ENCODE results near the gene HSPB6.
"Not testable (repeated sequence)": the region's sequence is repeated elsewhere in the genome, so short reads cannot be mapped to it uniquely, and the experiment has no call there.

The HSPB6 gene, protein sequence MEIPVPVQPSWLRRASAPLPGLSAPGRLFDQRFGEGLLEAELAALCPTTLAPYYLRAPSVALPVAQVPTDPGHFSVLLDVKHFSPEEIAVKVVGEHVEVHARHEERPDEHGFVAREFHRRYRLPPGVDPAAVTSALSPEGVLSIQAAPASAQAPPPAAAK

DNA sequence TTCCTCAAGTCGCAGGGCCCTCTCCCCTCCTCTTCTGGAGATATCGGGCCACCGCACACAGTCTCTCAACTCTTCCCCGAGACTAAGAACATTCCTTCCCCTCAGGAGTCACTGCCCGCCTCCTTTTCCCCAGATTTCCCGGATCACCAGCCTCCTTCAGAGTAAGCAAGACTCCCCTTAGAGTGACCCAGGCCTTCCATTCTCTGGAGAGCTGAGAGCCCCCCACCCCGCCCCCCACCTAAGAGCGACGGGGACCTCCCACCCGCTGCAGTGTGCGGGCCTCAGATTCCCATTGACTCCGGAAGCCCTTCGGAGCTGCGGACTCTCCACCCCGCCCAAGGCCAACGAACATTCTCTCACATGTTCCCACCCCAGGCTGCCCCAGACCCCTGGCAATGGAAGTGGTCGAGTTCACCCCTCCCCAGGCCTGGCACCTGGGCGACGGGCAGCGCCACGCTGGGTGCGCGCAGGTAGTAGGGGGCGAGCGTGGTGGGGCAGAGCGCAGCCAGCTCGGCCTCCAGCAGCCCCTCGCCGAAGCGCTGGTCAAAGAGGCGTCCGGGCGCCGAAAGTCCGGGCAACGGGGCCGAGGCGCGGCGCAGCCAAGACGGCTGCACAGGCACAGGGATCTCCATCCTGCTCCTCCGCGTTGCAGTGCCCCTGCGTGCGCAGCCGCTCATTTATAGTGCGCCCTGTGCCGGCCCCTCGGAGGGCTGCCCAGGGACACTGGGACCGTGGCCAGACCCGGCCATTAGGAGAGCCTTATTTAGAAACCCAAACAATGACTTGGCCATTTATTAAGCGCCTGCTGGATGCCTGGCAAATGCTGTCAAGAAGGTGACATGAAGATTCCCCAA lies at the start of gene HSPB6:
Gene HSPB6 (minus strand): TSS at position 653 of the 854 bp plus-strand sequence. CDS start 21 bp downstream, at position 632.
- no peak for DNase-seq (ENCODE audit: low read depth in 2 of 2, low spot score in 1 of 2)

DNA sequence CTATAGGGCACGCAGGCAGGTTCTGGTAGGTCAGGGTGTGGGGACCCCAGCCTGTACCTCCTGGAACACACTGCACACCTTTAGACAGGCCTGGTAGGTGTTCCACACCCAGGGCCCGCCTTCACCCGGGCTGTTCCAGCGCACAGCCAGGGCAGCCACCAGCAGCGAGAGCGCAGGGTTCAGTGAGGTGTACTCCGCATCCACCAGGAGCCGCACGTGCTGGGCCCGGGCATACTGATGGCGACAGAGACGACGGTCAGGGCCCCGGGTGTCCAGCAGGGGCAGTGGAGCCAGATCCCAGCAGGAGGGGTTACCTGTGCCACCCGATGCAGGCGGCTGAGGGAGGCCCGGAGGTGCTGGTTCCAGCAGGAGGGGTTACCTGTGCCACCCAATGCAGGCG lies 49.8 kb upstream of the HSPB6 start:
- no peak for DNase-seq (ENCODE audit: low read depth in 2 of 2, low spot score in 1 of 2)

DNA sequence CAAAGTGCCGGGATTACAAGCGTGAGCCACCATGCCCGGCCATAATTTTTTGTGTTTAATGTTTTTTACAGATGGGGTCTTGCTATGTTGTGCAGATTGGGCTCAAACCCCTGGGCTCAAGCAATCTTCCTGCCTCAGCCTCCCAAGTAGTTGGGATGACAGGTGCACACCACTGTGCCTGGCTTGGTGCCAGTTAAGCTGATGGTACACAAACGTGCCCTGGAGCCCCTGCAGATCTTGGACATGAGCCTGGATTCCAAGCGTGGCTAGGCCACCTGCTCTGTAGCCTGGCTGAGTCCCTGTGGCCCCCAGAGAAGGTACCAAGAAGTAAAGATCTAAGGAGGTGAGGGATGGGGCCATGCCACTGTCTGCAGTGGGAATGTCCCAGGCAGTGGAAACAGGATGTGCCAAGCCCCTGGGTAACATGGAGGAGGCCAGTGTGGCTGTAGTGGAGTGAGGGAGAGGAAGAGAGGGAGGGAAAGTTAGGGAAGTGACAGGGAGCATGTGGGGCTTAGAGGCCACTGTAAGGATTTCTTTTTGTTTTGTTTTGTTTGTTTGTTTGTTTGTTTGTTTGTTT lies 48.8 kb upstream of the HSPB6 start:
- DNase-seq (ENCODE audit: low read depth in 2 of 2, low spot score in 1 of 2): no peak

DNA sequence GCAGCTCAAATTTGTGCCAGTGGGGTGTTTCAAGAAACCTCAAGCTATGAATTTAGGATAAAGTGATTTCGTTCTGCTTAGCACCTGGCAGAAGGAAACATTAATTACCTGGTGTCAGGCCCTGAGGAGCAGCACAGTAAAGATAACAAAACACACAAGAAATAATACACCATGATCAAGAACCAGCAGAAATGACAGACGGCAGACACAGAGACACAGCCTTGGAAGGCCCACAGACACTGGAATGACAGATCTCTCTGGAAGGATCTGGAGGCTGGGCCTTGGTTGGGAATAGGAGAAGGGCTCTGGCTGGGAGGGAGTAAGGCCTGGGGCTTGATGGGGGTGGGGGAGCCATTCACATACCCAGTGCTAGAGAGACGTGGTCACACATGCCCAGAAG lies 45.0 kb upstream of the HSPB6 start:
- DNase-seq (ENCODE audit: low read depth in 2 of 2, low spot score in 1 of 2): no peak

DNA sequence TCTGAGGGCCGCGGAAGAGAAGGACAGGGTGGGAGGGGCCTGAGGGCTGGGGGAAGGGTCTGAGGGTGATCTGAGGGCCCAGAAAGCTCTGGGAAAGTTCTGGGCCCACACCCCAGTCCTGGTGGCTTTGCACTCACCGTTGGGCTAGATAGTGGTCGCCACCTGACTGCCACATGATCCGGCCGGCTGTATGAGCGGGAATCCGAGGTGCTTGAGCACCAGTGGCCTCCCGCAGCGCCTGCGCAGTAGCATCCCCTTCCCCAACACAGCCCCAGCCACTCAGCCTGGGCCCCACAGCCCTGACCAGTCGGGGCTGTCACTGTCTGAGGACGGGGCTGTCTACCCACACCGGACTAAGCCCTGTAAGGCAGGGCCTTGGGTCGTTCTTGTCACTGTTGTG lies 40.8 kb upstream of the HSPB6 start:
- DNase-seq (ENCODE audit: low read depth in 2 of 2, low spot score in 1 of 2): no peak

DNA sequence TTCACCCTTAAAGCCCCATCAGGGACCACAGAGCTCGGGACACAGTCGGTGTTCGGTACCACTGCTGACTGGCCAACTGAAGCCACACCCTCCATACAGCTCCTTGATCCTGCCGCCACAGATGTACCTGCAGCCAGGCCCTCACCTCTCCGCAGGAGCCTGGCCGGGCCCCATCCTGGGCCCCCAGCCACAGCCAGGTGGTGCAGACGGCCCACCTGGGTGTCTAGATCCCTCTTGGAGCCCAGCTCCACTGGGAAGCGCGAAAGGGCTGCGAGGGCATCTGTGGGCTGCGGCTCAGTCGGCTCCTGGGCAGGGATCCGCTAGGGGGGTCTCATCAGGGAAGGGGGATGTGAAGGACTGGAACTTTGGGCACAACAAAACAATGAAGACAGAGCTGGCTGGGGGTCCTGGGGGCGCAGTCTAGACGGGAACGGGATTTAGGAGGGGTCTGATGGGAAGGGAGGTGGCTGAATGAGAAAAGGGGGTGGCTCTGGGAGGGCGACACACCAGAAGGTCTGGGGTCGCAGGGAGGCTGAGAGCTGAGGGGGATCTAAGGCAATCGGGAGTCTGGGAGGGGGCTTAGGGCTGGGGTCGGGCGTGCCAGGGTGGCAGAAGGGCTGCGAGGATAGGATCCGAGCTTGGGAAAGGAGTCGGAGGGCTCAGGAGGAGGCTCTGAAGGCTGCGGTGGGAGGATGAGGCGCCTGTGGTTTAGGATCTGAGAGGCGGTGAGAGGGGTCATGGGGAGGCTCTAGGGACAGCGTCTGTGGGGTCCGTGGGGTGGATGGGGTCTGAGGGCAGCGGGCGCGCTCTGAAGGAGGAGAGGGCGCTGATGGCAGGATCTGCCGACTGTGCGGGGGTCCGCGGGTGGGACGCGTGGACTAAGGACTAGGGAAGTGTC lies 40.1 kb upstream of the HSPB6 start:
- DNase-seq (ENCODE audit: low read depth in 2 of 2, low spot score in 1 of 2): no peak

DNA sequence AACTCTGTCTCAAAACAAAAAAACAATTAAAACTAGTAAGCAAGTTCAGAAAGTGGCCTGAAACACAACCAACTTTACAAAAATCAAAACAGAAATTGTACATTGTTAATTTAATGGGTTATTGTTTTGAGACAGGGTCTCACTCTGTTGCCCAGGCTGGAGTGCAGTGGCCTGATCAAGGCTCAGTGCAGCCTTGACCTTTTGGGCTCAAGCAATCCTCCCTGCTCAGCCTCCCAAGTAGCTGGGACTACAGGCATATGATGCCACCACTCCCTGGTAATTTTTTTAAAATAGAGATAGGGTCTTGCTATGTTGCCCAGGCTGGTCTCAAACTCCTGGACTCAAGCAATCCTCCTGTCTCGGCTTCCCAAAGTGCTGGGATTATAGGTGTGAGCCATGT lies 38.7 kb upstream of the HSPB6 start:
- DNase-seq (ENCODE audit: low read depth in 2 of 2, low spot score in 1 of 2): not testable (repeated sequence)

DNA sequence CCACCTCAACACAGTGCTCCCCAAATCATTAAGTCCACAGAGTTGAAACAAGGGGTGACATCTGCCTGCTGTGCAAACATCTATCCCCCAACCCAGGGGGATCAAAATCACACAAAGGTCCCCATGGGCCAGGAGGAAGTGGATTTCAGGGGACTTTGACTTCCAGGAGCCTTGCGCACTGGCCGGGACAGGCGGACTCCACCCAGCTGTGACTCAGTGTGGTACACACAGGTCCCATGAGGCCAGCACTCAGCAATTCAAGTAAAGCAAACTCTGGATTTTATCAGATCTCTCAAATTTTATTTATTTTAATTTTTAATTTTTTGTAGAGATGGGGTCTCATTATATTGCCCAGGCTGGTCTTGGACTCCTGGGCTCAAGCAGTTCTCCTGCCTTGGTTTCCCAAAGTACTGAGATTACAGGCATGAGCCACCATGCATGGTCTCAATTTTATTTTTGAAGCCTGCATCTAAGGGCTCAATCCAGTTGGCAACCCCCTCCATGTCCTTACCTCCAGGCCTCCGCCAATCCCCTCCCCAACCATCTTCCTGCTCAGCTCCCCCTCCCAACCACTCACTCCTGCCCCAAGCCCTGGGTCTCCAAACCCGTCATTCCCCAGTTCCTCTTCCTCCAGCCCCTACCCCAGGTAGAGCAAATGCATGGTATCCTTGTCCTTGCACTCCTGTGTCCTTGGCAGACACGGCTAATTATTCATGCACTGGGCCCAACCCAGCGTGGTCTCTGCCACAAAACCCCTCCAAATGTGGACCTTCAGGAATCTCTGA lies 36.7 kb upstream of the HSPB6 start:
- no peak for DNase-seq (ENCODE audit: low read depth in 2 of 2, low spot score in 1 of 2)

DNA sequence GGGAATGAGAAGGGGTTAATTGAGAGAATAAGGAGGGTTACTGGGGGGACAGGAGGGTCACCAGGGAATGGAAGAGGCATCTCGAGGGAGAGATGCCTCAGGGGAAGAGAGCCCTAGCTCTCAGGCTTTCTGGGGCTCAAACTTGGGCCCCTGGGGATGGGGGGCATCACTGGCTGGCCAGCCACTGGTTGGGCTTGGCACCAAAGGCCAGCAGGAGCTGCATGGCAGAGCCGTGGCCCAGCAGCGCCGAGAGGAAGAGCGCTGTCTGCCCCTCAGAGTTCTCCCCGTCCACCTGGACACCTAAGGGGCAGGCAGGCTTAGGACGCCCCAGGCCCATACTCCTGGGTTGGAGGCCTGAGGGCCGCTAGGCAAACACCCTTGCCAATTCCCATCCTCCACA lies 36.1 kb upstream of the HSPB6 start:
- no peak for DNase-seq (ENCODE audit: low read depth in 2 of 2, low spot score in 1 of 2)

DNA sequence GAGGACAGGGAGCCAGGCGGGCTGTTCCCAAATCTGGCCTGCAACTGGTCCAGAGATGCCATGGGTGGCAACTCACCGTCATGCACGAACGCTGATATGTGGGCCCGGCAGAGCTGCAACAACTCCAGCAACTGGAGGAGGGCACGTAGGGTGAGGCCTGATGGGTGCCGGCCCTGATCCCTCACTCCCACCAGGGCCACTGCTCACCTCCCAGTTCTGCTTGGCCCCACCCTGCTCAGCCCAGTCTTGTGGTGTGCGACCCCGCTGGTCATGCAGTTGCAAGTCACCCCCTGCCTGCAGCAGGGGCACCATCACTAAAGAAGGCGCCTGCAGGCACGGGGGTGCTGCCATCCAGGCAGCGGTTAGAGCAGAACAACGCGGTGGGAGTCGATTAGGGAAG lies 35.5 kb upstream of the HSPB6 start:
- no peak for DNase-seq (ENCODE audit: low read depth in 2 of 2, low spot score in 1 of 2)

DNA sequence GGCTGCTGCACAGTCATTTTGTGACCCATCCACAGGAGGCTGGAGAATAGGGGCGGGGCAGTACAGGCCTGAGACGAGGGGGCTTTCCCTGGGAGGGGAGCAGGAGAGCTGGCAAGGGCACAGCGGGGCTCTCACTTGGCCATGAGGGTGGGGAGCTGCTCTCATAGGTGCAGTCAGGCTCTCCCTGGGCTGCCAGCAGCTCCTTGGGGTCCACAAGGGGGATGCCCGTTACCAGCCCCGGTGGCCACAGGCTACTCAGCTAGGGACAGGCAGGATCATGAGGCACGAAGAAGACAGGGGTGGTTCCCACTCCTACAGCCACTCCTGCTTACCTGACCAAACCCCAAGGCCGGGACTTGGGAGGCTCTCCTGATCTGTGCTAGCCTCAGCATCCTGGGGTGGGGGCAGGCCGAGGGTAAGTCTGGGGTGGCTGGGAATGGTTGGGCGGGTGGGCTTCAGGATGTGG lies 35.0 kb upstream of the HSPB6 start:
- no peak for DNase-seq (ENCODE audit: low read depth in 2 of 2, low spot score in 1 of 2)

DNA sequence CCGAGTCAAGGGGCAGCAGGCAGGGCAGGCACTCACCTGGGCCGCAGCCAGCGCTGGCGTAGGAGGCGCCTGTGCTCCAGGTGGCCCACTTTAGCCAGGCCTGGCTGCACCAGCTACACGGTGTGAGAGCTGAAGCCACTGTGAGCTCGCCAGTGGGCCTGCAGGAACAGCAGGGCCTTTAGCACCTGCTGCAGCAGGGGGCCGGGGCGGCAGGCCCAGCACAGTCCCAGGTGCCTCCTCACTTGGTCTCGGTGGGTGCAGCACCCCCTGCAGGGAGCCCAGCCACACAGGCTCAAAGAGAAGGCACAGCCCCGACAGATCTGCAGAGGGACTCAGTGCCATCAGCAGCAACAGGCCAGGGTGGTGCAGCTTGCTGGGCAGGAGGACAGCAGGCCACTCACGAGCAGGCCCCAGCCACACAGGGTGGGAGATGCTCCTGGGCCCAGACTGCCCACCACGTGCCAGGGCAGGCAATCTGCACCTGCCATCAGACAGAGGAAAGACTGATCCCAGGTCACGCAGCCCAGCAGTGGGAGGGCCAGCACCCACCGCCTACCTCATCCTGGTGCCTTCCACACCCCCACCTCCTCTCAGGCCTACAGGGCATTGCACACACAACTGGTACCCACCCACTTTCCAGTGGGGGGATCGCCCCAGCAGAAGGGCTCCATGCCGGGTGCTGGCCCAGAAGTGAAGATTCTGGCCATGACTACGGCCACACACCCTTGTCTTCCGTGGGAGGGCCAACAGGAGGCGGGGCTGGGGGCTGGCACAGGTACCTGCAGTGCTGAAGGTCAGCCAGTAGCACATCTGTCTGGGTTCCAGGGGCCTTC lies 34.4 kb upstream of the HSPB6 start:
- DNase-seq (ENCODE audit: low read depth in 2 of 2, low spot score in 1 of 2): no peak

DNA sequence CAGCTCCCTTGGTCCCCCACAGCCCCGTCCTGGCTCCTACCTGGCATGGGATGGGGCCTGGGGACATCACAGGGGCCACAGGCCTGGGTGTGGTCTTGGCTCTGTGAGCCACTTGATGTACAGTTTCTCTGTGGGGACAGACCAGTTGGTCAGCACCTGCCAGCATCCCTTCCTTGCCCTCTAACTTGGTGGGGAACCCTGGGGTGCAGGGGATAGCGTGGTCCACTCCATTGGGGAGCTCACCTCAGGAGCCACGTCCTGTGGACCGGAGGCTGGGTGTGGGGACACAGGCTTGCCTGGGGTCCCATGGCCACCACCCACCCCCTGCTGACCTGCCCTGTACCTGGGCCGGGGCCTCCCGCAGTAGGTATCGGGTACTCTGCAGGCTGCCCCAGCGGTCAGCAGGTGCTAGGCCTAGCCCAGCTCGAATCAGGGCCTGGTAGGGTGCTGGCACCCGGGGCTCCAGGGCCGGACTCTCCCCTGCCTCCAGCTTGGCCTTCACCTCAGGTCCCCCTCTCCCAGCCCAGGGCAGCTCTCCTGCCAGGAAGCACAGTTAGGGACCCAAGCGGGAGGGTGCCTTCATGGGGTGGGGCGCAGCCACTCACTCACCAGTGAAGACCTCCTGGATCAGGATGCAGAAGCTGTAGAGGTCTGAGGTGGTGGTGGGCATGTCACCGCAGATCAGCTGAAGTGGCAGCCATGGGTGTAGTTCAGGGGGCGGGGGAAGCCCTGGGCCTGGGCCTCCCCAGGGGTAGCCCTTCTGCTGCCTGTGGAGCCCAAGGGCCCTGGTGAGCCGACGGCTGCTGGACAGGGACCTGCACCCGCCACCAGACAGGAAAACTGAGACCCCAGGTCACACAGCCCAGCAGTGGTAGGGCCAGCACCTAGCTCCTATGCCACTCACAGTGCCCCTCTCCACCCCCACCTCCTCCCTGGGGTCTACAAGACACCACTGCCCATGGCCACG lies 33.4 kb upstream of the HSPB6 start:
- no peak for DNase-seq (ENCODE audit: low read depth in 2 of 2, low spot score in 1 of 2)

DNA sequence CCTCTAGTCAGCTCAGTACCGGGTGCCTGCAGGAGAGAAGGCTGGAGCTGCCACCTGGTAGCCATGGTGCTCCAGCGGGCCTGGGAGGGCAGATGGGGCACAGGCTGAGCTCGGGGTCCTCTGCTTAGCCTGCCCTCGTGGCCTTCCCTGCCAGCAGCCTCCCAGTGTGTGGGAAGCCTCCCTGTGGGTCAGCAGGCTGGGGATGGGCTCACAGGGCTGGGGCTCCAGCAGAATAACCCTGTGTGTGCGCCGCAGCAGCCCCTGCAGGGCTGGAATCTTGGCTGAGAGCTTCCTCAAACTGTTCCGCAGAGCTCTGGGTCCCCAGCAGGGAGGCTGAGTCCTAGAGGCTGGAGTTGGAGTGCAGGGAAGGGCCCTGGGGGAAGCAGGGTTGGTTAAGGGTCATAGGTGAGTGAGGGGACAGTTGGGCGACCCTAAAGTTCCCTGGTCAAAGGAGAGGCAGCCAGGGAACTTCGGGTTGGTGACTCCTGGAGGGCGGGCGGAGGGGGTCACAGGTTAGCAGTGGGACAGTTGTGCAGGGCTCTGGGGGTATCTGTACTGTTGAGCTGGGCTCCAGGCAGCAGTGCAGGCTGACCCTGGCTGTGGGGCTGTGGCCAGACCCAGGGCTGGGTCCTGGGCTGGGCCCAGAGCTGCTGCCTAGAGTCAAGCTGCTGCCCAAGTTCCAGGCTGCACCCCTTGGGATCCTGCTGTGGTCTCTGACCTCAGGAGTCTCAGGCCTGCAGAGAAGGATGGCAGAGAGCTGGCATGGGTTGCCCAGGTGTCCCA lies 32.6 kb upstream of the HSPB6 start:
- DNase-seq (ENCODE audit: low read depth in 2 of 2, low spot score in 1 of 2): no peak

DNA sequence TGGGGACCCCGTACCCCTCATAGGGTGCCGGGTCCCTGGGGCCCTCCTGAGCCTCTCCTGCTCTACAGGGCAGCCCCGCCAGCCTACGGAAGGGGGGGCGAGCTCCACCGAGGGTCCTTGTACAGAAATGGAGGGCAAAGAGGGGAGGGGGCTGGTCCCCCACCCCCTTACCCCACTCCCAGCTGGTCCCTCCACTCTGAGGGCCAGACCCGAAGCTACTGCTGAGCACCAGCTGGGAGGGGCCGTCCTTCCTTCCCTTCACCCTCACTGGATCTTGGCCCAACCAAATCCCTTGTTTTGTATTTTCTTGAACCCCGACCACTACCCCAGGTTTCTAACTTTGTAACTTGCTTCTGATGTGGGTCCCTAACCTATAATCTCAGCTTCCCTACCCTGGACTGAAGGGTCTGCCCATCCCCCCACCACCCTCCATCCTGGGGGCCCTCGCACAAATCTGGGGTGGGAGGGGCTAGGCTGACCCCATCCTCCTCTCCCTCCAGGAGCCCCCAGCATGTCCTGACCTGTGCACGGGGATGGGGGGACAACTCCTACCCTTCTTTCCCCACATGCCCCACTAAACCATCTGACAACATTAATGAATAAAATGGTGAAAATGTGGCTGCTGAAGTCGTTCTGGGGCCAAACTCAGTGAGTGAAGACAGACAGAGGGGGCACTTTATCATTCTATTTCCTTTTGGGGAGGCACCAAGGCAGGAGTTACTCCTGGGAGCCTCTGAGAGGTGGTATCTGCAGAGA lies 31.6 kb upstream of the HSPB6 start:
- DNase-seq (ENCODE audit: low read depth in 2 of 2, low spot score in 1 of 2): no peak

DNA sequence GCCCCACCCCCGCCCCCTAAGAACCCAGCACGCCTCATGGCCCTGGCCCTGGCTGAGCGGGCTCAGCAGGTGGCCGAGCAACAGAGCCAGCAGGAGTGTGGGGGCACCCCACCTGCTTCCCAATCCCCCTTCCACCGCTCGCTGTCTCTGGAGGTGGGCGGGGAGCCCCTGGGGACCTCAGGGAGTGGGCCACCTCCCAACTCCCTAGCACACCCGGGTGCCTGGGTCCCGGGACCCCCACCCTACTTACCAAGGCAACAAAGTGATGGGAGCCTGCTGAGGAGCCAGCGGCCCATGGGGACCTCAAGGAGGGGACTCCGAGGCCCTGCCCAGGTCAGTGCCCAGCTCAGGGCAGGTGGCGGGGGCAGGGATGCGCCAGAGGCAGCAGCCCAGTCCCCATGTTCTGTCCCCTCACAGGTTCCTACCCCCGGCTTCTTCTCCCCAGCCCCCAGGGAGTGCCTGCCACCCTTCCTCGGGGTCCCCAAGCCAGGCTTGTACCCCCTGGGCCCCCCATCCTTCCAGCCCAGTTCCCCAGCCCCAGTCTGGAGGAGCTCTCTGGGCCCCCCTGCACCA lies 30.5 kb upstream of the HSPB6 start:
- DNase-seq (ENCODE audit: low read depth in 2 of 2, low spot score in 1 of 2): no peak

All from stimulated activated CD8-positive, alpha-beta memory T cell treated with anti-CD3 and anti-CD28 coated beads, Interleukin-4, amount 100 ng/mL, for 1 hour (primary cell).